Activated CD4-positive, alpha-beta T cell treated with anti-CD3 and anti-CD28 coated beads for 1 hour (primary cell): ENCODE results near the gene PPP2R2B.
"Not testable (repeated sequence)": the region's sequence is repeated elsewhere in the genome, so short reads cannot be mapped to it uniquely, and the experiment has no call there.

Source experiments
- DNase-seq: peaks from one replicate; pipeline ENCODE4 v3.0.0-alpha.2; 2020

PPP2R2B gene

DNA sequence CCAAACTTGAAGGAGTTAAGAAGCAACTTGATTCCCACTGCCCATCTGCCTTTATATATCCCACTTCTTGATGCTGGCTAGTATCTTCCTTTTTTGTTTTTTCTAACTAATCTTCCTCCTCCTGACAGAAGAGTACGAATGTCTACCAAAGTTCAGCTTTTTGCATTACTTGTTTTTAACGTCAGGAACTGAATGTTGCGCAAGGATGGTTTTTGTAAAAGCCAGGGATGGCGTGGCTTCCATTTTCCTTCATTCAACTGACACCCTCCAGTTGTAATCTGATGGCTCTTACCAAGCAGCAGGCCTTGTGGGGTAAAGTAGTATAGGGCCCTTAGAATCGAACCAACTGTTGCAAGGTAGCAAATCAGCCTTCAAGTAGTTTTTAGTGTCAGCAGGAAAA is 291.8 kb downstream of the PPP2R2B start:
- no peak for DNase-seq

- DNase-seq, result no peak
These were observed 293.8 kb downstream of the PPP2R2B start for GRCh38 chr5:146584750-146585149.

GRCh38 chr5:146582051-146582596 is 296.4 kb downstream of the PPP2R2B start:
- no peak for DNase-seq

DNA sequence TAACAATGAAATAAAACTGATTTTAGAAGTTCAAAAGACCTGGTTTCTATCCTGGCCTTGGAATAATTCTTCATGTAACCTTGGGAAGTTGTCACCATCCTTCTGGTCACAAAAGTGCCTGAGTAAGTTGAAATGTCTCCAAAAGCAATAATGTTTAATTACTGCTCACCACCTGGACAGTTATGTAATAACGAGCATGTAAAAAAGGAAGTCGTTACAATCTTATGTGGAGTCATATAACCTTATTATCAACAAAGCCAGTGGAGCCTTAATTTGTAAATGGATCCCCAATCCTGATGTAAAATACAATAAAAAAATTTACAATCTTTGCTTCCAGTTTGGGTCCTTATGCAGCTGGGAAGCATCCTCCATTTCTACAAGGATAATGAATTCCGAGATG is 298.3 kb downstream of the PPP2R2B start:
- DNase-seq, result no peak

DNA sequence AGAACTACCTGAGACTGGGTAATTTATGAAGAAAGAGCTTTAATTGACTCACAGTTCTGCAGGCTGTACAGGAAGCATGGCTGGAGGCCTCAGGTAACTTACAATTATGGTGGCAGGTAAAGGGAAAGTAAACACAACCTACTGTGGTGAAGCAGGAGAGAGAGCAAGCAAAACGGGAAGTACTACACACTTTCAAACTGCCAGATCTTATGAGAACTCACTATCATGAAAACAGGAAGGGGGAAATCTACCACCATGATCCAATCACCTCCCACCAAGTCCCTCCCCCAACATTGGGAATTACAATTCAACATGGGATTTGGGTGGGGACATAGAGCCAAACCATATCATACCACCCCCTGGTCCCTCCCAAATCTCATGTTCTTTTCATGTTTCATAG is 303.8 kb downstream of the PPP2R2B start:
- DNase-seq, result no peak

- no peak for DNase-seq
These were observed 310.4 kb downstream of the PPP2R2B start for GRCh38 chr5:146568161-146568560.

DNA sequence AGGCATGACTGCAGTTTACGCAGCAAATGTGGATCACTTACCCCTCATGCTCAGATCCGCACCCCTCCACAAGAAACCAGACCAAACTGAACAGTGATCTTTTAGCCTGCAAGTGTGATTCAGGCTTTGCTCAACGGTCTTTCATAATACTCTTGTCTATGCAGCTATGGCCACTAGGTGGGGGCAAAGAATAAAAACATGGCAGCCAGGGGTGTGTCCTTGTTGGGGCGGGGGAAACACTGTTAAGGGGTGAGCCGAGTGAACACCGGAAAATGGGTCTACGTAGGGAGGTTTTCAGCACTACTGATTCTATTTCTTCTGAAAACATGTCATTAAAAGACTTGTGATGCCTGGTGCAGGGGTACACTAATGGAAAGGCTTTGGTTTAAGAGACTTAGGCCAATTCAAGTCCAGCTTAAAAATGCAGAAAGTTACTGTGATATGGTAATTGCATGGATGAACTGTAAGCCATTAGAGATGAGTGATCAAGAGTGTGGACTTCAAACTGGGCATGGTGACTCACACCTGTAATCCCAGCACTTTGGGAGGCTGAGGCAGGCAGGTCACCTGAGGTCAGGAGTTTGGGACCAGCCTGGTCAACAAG is 312.7 kb downstream of the PPP2R2B start:
- DNase-seq, result no peak

DNA sequence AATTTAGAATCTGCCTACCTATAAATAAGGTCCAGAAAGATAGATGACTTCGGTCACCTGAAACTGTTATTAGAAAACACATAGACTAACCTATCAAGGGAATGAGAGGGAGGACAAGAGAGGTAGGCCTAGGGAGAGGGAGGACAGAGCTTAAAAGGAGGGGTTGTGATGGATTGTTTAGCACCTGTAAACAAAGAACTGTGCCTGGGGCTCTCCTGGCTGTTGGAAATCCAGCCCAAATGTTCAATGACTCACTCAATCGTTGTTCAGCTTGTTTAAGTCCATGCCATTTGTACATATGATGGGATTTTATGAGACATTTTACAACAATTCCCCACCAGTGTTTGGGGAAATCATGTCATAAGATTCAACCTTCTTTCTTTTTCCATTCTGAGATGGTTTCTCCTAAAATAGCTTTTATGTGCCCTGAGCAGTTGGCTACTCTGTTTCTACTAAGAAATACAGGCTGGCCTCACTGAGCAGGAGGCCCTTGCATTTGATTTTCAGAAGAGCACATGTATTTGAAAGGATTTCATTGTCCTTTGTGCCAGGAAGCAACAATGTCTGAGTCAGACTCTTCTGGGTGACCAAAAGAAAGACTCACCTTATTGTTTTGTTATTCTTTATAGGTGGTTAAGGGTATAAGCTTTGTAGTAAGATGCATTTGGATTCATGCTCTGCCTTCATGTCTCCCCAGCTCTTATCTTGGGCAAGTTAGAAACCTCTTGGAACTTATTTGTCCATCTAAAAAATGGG is 314.4 kb downstream of the PPP2R2B start:
- no peak for DNase-seq

DNA sequence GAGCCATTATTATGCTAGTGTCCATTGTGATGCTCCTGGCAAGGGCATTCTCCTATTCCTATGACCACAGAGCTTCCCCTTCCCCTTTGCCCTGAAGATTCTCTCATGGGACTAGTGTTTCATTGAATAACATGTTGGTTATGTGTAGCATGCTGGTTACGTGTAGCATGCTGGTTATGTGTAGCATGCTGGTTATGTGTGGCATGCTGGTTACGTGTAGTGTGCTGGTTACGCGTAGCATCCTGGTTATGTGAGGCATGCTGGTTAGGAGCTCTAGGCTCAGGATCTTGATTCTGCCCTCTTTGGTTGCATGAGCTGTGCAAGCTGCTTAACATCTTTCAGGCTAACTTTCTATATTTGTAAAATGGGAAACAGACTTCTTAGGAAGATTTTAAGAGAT is 316.1 kb downstream of the PPP2R2B start:
- DNase-seq, result no peak

- DNase-seq, result no peak
These were observed 316.8 kb downstream of the PPP2R2B start for GRCh38 chr5:146561711-146562110.

GRCh38 chr5:146560205-146560812 is 318.2 kb downstream of the PPP2R2B start:
- DNase-seq, result no peak

GRCh38 chr5:146556884-146557283 is 321.7 kb downstream of the PPP2R2B start:
- not testable (repeated sequence) for DNase-seq

GRCh38 chr5:146553446-146553845 is 325.1 kb downstream of the PPP2R2B start:
- DNase-seq, result no peak

GRCh38 chr5:146549615-146550014 is 328.9 kb downstream of the PPP2R2B start:
- no peak for DNase-seq

DNA sequence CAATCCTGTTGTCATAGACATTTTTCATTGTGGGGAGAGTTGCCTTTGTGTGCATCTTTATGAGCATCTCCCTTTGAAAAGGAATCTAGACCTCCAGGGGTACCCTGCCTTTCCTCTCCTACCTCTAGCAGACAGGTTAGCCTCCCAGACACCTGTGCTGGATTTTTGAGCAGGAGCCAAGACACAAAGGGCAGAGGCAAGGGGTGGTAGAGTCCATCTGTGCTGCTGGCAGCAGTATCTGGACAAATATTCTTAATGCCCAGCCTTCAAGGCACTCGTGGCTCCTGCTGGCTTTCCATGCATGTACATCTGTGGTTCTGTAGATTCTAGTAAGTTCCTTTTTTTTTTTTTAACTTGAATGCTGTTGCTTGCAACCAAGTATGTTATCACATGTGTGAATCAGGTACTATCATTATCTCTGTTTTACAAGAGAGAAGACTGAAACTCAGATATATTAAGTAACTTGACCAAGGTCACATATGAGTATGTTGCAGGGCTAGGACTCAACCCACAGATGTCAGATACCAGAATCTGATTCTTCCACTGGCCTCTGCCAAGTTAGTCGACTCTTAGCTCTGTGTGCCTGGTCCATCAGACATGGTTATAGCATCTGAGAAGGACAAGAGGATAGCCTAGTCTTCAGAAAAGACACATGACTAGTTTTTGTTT is 329.6 kb downstream of the PPP2R2B start:
- DNase-seq, result no peak

GRCh38 chr5:146544232-146544631 is 334.3 kb downstream of the PPP2R2B start:
- DNase-seq, result no peak

DNA sequence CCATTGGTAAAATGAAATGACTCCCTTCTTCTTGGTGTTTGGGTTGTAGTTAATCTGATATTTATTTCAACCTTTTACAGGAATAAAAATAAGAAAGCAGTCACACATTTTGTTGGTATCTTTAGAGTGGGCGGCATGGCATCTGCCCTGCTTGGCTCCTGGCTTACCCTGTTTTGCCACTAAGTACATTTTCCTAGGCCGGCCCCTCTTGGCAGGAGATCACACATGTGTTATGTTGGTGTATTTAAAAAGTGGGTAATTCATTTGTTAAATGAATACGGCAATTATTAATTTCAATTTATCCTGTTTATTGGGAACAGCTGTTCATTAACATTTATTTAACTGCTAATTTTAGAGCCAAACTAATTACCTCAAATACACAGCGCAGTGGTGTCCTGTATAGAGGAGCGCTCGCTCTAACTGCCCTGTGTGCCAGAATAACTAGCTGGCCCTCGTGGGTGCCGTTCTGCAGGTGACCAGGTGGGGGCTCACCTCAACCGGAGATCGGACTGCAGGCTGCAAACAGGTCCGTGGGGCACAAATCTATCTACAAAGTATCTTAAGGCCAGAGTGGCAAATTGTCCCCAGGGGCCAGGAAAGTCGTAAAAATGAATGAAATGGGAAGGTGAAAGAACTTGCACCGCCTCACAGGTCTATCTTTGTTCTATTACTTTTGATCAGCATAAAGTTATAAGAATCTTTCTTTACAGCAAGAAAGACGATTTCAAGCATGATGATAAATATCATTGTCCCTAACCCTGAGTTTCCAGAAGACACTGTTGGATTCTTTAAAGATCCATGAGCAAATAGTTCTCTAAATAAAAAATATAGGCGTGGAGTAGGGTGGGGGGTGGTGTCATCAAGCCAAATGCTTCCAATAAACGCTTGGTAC is 336.4 kb downstream of the PPP2R2B start:
- DNase-seq, result peak; percentile 43

DNA sequence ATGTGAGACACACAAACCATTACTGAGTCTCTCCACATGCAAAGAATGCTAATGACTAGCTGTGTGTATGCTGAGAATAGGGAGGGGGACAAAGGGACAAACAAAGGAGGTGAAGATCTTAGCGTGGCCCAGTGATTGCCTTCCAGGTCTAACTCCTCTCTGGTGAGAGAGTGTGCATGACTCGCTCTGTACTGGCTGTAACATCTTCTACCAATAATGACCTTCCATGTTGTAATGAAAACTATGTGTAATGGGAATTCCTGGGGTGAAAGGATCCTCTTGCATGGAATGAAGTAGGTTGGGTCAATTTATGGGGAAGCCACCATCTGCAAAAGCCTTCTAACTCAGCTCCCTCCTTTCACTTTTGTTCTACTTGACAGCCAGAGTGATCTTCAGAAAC is 338.1 kb downstream of the PPP2R2B start:
- no peak for DNase-seq

DNA sequence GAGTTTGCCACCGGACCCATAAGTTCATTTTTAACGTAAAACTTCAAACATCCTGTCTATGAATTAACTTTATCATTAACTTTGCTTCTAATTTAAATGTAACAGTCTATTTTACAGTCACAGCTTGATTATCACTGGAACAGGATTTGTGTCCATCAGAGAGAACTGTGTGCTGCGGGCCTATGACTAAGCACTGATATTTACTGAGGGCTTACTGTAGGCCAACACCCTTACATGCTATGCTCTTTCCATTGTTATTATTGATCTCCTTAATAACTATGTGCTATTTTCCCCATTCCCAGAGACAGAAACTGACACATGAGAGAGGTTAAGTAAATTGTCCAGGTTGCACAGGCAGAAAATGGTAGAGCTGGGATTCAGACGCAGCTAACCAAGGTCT is 338.6 kb downstream of the PPP2R2B start:
- DNase-seq, result no peak

DNA sequence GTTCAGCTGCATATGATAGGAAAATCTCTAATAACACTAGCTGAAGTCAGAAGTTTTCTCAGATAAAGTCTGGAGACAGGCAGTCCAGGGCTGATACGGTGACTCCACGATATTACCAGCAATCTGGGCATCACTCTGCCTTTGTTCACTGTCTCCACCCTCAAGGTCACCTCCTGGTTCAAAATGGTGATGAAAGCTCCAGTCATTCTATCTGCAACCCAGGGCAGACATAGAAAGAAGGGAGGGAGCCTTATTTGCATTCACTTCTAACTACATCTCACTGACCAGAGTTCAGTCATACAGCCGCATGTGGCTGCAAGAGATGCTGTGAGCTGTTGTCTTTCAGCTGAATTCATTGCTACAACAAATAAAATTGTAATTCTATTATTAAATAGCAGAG is 340.1 kb downstream of the PPP2R2B start:
- DNase-seq, result no peak

GRCh38 chr5:146533882-146534281 is 344.7 kb downstream of the PPP2R2B start:
- no peak for DNase-seq

- DNase-seq, result peak; percentile 54
These were observed 345.2 kb downstream of the PPP2R2B start for GRCh38 chr5:146533260-146533857.
